HepG2 (cell line): ENCODE results near the gene TDRD3. TPM values are rescaled to one million over a fixed set of nuclear protein-coding genes. Genes with fewer than 3 reads are reported as not detected.

Experiments used
- ATAC-seq: fragments of 200-7000 bp; cut with Tn5 transposase; 3 replicates; pipeline ENCODE4 v1.9.1; 2020; ENCODE audit warnings: mild to moderate bottlenecking, moderate library complexity
- BruUV-seq: library from RNA; stranded (reverse); fragments of 400-500 nt; replicated peaks from 2 replicates; lab custom pipeline; 2021; lab: Mats Ljungman, UMichigan
- CTCF ChIA-PET: fragments of 300-600 bp; formaldehyde crosslinking; extraction: SDS; loops from one replicate; lab custom pipeline; 2021; ENCODE audit warnings: low total read pairs, inconsistent platforms, low intra/inter-chr PET ratio; lab: Yijun Ruan, JAX
- POLR2A ChIA-PET: fragments of 350-600 bp; sonication (Branson Sonifier 250); formaldehyde crosslinking; loops from one replicate; lab custom pipeline; 2020; ENCODE audit warnings: antibody characterized with exemption, inconsistent platforms; lab: Yijun Ruan, JAX
- DNase-seq: peaks from one replicate; pipeline ENCODE4 v3.0.0-alpha.2; 2015; ENCODE audit warnings: low spot score
- FAIRE-seq: peaks from 3 replicates; lab custom pipeline; 2011; peaks lifted over from hg19 to GRCh38; lab: Jason Lieb, UNC
- H2AFZ ChIP-seq: one replicate; pipeline ENCODE4 v1.6.1; 2011; ENCODE audit warnings: low read length, inconsistent platforms
- H3K27ac ChIP-seq: fragments of 300-600 bp; 3 replicates; pipeline ENCODE4 v1.8.0; 2011; ENCODE audit warnings: mixed run types, mild to moderate bottlenecking, mixed read lengths, low read length, inconsistent platforms; ENCODE audit not compliant: insufficient read depth; ENCODE audit errors: extremely low read length
- H3K27me3 ChIP-seq, 2 experiments: fragments of 200-600 bp in 1 of 2; 2 replicates in 1 of 2; 3 replicates in 1 of 2; pipeline versions ENCODE4 v1.6.0 to v1.8.0; 2011; ENCODE audit warnings: low read length in 2 of 2, mild to moderate bottlenecking in 2 of 2, moderate library complexity in 2 of 2, inconsistent platforms in 1 of 2; ENCODE audit not compliant: insufficient read depth in 2 of 2, control insufficient read depth in 1 of 2
- H3K36me3 ChIP-seq, 2 experiments: fragments of 200-600 bp in 1 of 2; replicated peaks in 1 of 2; 2 replicates in 1 of 2; 3 replicates in 1 of 2; pipeline versions ENCODE4 v1.5.1 to v1.8.0; 2011; ENCODE audit warnings: low read length in 2 of 2, inconsistent platforms in 1 of 2; ENCODE audit not compliant: insufficient read depth in 2 of 2, control insufficient read depth in 1 of 2
- H3K4me1 ChIP-seq: 2 replicates; pipeline ENCODE4 v1.5.1; 2012; ENCODE audit warnings: low read length, inconsistent platforms; ENCODE audit not compliant: insufficient read depth
- H3K4me2 ChIP-seq: 2 replicates; pipeline ENCODE4 v1.6.0; 2011; ENCODE audit warnings: low read depth, low read length, inconsistent platforms
- H3K4me3 ChIP-seq, 3 experiments: fragments of 200-600 bp in 1 of 3; sonication (generic), shearing (Covaris generic) in 1 of 3; replicated peaks in 1 of 3; 2 replicates each; pipeline ENCODE4 v1.5.1; 2011 to 2016; ENCODE audit warnings: low read length in 3 of 3, inconsistent platforms in 2 of 3, low read depth in 2 of 3, mild to moderate bottlenecking in 2 of 3, control low read depth in 1 of 3, mixed read lengths in 1 of 3; ENCODE audit not compliant: insufficient read depth in 1 of 3
- H3K79me2 ChIP-seq: one replicate; pipeline ENCODE4 v1.6.1; 2011; ENCODE audit warnings: low read length, inconsistent platforms; ENCODE audit not compliant: insufficient read depth
- H3K9ac ChIP-seq: 2 replicates; pipeline ENCODE4 v1.6.0; 2011; ENCODE audit warnings: mild to moderate bottlenecking, low read depth, low read length, inconsistent platforms; ENCODE audit not compliant: insufficient read depth
- H3K9me3 ChIP-seq: 2 replicates; pipeline ENCODE4 v1.5.1; 2012; ENCODE audit warnings: mild to moderate bottlenecking, low read length
- H4K20me1 ChIP-seq: 2 replicates; pipeline ENCODE4 v1.6.0; 2011; ENCODE audit warnings: inconsistent platforms, mild to moderate bottlenecking, low read length, moderate library complexity; ENCODE audit not compliant: insufficient read depth
- U2AF2 ChIP-seq: fragments of 200-400 bp; formaldehyde crosslinking; IDR thresholded peaks from 2 replicates; pipeline ENCODE4 v1.6.1; 2017; ENCODE audit warnings: low read depth, mild to moderate bottlenecking, low read length
- ZNF883 ChIP-seq: sonication (generic); formaldehyde crosslinking; IDR thresholded peaks from 2 replicates; pipeline ENCODE4 v1.5.1; 2020; ENCODE audit warnings: mild to moderate bottlenecking, missing genetic modification reagents; ENCODE audit errors: not compliant biosample characterization
- WGBS: methylation state at CpG from one replicate; pipeline ENCODE4 v1.1.6; 2017; ENCODE audit warnings: low lambda C conversion rate; 5-methylcytosine and 5-hydroxymethylcytosine counted together
- in situ Hi-C: cut with HindIII; loops from 2 replicates; pipeline ENCODE4 v1.10.0; 2017; ENCODE audit warnings: low pct_unique_long_range_greater_than_20kb; ENCODE audit not compliant: extremely low pct_ligation_motif_present
- intact Hi-C: fragments of 100-400 bp; cut with micrococcal nuclease; formaldehyde crosslinking; loops from one replicate; pipeline ENCODE4 v1.10.0; 2022; ENCODE audit not compliant: unreplicated experiment
- polyA plus RNA-seq, 8 experiments: library from polyadenylated mRNA; depleted of rRNA in 3 of 8; stranded (reverse) in 7 of 8; unstranded in 1 of 8; fragments of >200 nt; fragmentation: Illumina TruSeq in 4 of 8; extraction: Trizol in 4 of 8; gene quantifications; 2 replicates each; pipeline versions ENCODE4 v1.2.1 to v1.2.3, GENCODE V29; 2011 to 2016; ENCODE audit warnings: low read depth in 4 of 8, missing spikeins in 1 of 8, mixed read lengths in 1 of 8; ENCODE audit not compliant: insufficient read depth in 1 of 8
- total RNA-seq, 5 experiments: library from RNA; depleted of rRNA; stranded (reverse); fragments of >200 nt; fragmentation: Illumina TruSeq; extraction: Trizol; gene quantifications; 2 replicates each; pipeline ENCODE4 v1.2.3, GENCODE V29; 2016; ENCODE audit warnings: low read depth in 1 of 5
- TF ChIP-seq, protein P1 (sequence below): sonication (generic); formaldehyde crosslinking; IDR thresholded peaks from 2 replicates; pipeline ENCODE4 v1.4.0; 2020; ENCODE audit warnings: missing genetic modification reagents

TDRD3 gene
- total and polyA plus RNA-seq, 2 of the 13 experiments (the other 11 are each of a cell fraction or from before 2014, with no cell fraction given), result 4.7 to 11.8 TPM

DNA sequence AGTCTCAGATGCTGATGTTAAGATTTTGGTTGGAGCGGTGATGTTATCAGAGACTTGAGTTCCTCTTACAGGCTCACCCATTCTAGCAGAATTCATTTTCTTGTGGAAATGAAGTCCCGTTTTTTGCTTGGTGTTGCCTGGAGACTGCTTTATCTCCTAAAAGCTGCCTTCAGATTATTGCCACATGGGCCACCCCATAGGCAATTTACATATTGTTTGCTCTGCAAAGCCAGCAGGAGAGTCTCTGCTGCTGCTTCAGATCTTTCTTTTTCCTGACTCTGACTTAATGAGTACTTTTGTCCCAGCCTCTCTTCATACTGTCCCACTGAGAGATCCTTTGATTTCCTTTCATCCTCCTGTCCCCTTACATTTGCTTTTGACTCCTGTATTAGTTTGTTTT lies 114.6 kb downstream of the TDRD3 start:
- WGBS, result 97% methylated on average over 2 of the region's 2 CpGs
- H3K9me3 ChIP-seq, result peaks cover 6% of the 10 kb centered on the region; the same call in 1 of the 2 replicates
- BruUV-seq, result no TSS peak
- intact Hi-C loops (no loop called here), in situ Hi-C loops (no loop called here)
- POLR2A ChIA-PET, result no interaction called here
- no peaks in the 10 kb centered on the region for H3K36me3 ChIP-seq
- no peaks in the 10 kb centered on the region for H3K79me2 ChIP-seq
- H3K27me3 ChIP-seq, result no peaks in the 10 kb centered on the region
- FAIRE-seq, result no peak
- no peak overlapping the region for H2AFZ ChIP-seq
- CTCF ChIA-PET, result no interaction called here
- H3K27ac ChIP-seq, result no peak overlapping the region
- no peak overlapping the region for H3K4me3 ChIP-seq
- TF ChIP-seq, protein P1, sequence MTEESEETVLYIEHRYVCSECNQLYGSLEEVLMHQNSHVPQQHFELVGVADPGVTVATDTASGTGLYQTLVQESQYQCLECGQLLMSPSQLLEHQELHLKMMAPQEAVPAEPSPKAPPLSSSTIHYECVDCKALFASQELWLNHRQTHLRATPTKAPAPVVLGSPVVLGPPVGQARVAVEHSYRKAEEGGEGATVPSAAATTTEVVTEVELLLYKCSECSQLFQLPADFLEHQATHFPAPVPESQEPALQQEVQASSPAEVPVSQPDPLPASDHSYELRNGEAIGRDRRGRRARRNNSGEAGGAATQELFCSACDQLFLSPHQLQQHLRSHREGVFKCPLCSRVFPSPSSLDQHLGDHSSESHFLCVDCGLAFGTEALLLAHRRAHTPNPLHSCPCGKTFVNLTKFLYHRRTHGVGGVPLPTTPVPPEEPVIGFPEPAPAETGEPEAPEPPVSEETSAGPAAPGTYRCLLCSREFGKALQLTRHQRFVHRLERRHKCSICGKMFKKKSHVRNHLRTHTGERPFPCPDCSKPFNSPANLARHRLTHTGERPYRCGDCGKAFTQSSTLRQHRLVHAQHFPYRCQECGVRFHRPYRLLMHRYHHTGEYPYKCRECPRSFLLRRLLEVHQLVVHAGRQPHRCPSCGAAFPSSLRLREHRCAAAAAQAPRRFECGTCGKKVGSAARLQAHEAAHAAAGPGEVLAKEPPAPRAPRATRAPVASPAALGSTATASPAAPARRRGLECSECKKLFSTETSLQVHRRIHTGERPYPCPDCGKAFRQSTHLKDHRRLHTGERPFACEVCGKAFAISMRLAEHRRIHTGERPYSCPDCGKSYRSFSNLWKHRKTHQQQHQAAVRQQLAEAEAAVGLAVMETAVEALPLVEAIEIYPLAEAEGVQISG (CRISPR knock-in tag), result no peak
- TF ChIP-seq U2AF2, result no peak
- no peak overlapping the region for H3K9ac ChIP-seq
- ATAC-seq, result no peak
- no peak overlapping the region for H3K4me2 ChIP-seq
- DNase-seq, result no peak
- peaks cover 7% of the 10 kb centered on the region; the same call in 1 of the 2 replicates for H3K4me1 ChIP-seq
- no peaks in the 10 kb centered on the region for H4K20me1 ChIP-seq

GRCh38 chr13:60514891-60515290 lies 117.9 kb downstream of the TDRD3 start:
- Histone ChIP-seq H3K79me2 (no peaks in the 10 kb centered on the region), H3K27ac (no peak overlapping the region), H4K20me1 (no peaks in the 10 kb centered on the region), H3K4me3 (no peak overlapping the region), H2AFZ (no peak overlapping the region)
- no peak for DNase-seq
- no peak for FAIRE-seq
- in situ Hi-C loops, result no loop called here
- CTCF ChIA-PET, result no interaction called here
- intact Hi-C loops, result no loop called here
- TF ChIP-seq ZNF883, result no peak
- TF ChIP-seq, all 625 proteins: peak for 0
- no peak for ATAC-seq
- H3K4me2 ChIP-seq, result no peak overlapping the region
- no peaks in the 10 kb centered on the region for H3K27me3 ChIP-seq
- H3K9ac ChIP-seq, result no peak overlapping the region
- no peaks in the 10 kb centered on the region for H3K36me3 ChIP-seq
- POLR2A ChIA-PET, result no interaction called here
- H3K9me3 ChIP-seq, result peaks cover 6% of the 10 kb centered on the region; the same call in 1 of the 2 replicates
- WGBS, result 100% methylated on average over 1 of the region's 1 CpG
- H3K4me1 ChIP-seq, result no peaks in the 10 kb centered on the region
- no TSS peak for BruUV-seq
